ENCODE results near the gene HTT. TPM values are rescaled to one million over a fixed set of nuclear protein-coding genes. Genes with fewer than 3 reads are reported as not detected.

The HTT gene
- total RNA-seq, 6 experiments from 2014 or later: 38.1 to 52.0 (median 47.8) TPM

GRCh38 chr4:3229328-3229727, 154.8 kb downstream of the HTT start:
- Mint-ChIP-seq H3K36me3 (ENCODE audit: low read depth) (peaks cover 29% of the 10 kb centered on the region), H3K4me3 (no peak overlapping the region), H3K27ac (peak overlapping the region; percentile 7; the same call in 1 of the 2 replicates), H3K27me3 (ENCODE audit: insufficient read depth) (peaks cover 3% of the 10 kb centered on the region; the same call in 1 of the 2 replicates), H3K4me1 (ENCODE audit: low read depth) (peaks cover 17% of the 10 kb centered on the region), H3K9me3 (peaks cover 4% of the 10 kb centered on the region; the same call in 1 of the 2 replicates)
- TF ChIP-seq CTCF (IDR thresholded peaks at IDR 0.05): no peak
- no peak for DNase-seq

GRCh38 chr4:3229964-3230363, 155.5 kb downstream of the HTT start:
- Mint-ChIP-seq H3K9me3 (peaks cover 4% of the 10 kb centered on the region; the same call in 1 of the 2 replicates), H3K4me3 (no peak overlapping the region), H3K4me1 (ENCODE audit: low read depth) (peaks cover 17% of the 10 kb centered on the region), H3K36me3 (ENCODE audit: low read depth) (peaks cover 29% of the 10 kb centered on the region), H3K27ac (no peak overlapping the region), H3K27me3 (ENCODE audit: insufficient read depth) (peaks cover 1% of the 10 kb centered on the region; the same call in 1 of the 2 replicates)
- no peak for DNase-seq
- no peak for TF ChIP-seq CTCF (IDR thresholded peaks at IDR 0.05)

GRCh38 chr4:3231471-3231870, 157.0 kb downstream of the HTT start:
- Mint-ChIP-seq H3K36me3 (ENCODE audit: low read depth) (peaks cover 29% of the 10 kb centered on the region), H3K9me3 (peaks cover 4% of the 10 kb centered on the region; the same call in 1 of the 2 replicates), H3K27me3 (ENCODE audit: insufficient read depth) (peaks cover 1% of the 10 kb centered on the region; the same call in 1 of the 2 replicates), H3K27ac (no peak overlapping the region), H3K4me1 (ENCODE audit: low read depth) (peaks cover 17% of the 10 kb centered on the region), H3K4me3 (no peak overlapping the region)
- TF ChIP-seq CTCF (IDR thresholded peaks at IDR 0.05): no peak
- no peak for DNase-seq

- Mint-ChIP-seq H3K36me3 (ENCODE audit: low read depth) (peaks cover 29% of the 10 kb centered on the region), H3K4me3 (no peak overlapping the region), H3K4me1 (ENCODE audit: low read depth) (peaks cover 17% of the 10 kb centered on the region), H3K27me3 (ENCODE audit: insufficient read depth) (peaks cover 1% of the 10 kb centered on the region; the same call in 1 of the 2 replicates), H3K9me3 (peaks cover 4% of the 10 kb centered on the region; the same call in 1 of the 2 replicates), H3K27ac (no peak overlapping the region)
- DNase-seq: no peak
- no peak for TF ChIP-seq CTCF (IDR thresholded peaks at IDR 0.05)
Observed at GRCh38 chr4:3232001-3232400, 157.5 kb downstream of the HTT start.

- no peak overlapping the region for H3K27ac Mint-ChIP-seq
- no peak for TF ChIP-seq CTCF (IDR thresholded peaks at IDR 0.05)
Observed at GRCh38 chr4:3232871-3233271, 158.4 kb downstream of the HTT start.

More at GRCh38 chr4:3232871-3233271, 158.4 kb downstream of the HTT start:
- DNase-seq: no peak
- peaks cover 1% of the 10 kb centered on the region; the same call in 1 of the 2 replicates for H3K27me3 Mint-ChIP-seq (ENCODE audit: insufficient read depth)
- H3K36me3 Mint-ChIP-seq (ENCODE audit: low read depth): peaks cover 29% of the 10 kb centered on the region
- peaks cover 4% of the 10 kb centered on the region; the same call in 1 of the 2 replicates for H3K9me3 Mint-ChIP-seq
- peaks cover 15% of the 10 kb centered on the region for H3K4me1 Mint-ChIP-seq (ENCODE audit: low read depth)
- H3K4me3 Mint-ChIP-seq: no peak overlapping the region
